GM18508 (cell line): Measurements from ENCODE around the gene DUSP28.
"Not testable (repeated sequence)": the region's sequence is repeated elsewhere in the genome, so short reads cannot be mapped to it uniquely, and the experiment has no call there.

Experiments
- ATAC-seq: cut with Tn5 transposase; IDR thresholded peaks from one replicate; pipeline ENCODE4 v1.9.1; 2021; ENCODE audit warnings: moderate number of reproducible peaks; ENCODE audit not compliant: insufficient read depth, unreplicated experiment

DUSP28 gene, protein sequence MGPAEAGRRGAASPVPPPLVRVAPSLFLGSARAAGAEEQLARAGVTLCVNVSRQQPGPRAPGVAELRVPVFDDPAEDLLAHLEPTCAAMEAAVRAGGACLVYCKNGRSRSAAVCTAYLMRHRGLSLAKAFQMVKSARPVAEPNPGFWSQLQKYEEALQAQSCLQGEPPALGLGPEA

DNA sequence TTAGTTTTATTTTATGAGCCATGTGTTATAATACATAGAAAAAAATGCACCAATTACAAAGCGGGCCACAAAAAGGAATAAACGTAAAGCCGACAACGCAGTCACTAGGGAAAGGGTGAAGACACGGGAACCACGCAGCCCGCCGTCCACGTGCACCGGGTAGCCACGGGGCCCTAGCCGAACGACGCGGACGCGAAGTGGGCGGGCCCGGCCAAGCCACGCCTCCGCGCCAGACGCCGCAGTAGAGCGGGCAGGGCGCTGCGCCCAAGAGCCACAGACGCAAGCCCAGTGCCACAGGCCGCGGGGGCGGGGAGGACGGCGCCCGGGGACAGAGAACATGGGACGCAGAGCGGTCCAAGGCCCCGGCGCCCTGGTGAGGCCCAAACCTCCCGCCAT, at the start of gene DUSP28:
Gene DUSP28, plus strand, starts transcription at position 274 of the 396 bp plus-strand sequence. CDS start 328 bp downstream, outside the sequence.
- no peak for ATAC-seq

DNA sequence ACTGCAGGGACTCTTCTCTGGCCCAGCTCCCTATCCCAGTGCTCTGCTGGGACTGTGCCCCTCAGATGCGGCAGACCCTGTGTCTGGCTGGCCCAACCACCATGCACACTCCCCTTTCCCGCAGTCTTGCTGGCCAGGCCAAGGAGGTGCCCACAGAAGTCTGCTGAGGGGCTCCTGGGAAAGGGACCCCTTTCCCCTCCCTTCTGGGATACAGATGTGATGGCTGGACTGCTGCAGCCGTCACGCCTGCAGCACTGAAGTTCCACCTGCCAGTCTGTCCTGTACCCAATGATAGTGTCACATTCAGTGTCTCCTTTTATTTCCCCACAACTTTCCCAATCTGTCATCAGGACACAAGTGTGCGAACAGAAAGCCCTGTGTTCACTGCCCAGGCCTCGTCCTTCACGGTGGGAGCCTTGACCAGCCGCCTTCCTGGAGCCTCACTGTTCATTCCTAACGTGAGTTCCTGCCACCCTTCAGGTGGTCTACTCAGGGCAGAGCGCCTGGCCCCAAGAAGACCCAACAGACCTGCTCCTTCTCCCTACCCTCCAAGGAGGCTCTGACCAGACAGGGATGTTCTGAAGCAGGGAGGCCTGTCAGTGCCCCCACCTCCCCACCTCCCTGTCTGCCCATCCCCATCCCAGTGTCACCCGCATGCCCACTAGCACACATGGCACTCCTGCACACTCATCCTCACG, 49.5 kb upstream of the DUSP28 start:
- ATAC-seq: no peak

GRCh38 chr2:240511351-240512108, 48.6 kb upstream of the DUSP28 start:
- no peak for ATAC-seq

- ATAC-seq: no peak
These were observed 48.1 kb upstream of the DUSP28 start for GRCh38 chr2:240512109-240512485.

DNA sequence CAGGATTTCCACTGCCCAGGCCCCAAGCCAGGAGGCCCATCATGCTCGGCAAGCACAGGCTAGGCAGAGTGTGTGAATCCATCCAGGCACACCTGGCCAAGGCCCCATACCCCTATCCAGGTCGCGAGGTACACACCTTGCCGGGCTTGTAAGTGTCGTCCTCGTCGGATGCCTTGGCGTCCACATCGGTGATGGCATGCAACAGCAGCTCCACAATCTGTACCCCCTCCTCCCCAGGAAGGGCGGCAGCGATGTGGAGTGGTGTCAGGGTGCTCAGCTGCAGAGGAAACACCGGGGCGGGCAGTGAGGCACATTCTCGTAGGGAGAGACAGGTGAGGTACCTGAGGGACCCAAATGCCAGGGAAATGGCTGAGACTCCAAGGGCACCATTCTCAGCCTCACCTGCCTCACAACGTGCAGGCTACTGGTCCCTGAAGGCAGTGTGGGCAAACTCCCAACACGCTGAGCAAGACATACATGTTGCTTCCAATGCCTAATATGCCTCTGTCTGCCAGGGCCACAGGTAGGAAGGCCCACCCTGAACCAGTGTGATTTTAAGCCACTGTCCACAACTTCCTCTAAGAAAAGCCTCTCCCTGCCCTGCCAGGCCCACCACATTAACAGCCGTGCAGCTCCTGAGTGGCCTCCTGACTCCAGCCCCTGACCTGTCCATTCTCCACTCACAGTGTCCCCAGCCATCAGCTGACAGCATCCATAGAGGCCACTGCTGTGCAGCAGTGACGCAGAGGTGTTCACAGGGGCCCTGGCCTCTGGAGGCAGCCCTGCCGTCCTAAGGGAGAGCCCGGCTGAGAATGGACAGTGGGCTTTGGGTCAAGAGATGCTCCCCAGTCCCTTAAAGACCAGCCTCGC, 47.3 kb upstream of the DUSP28 start:
- no peak for ATAC-seq

- ATAC-seq: peak; percentile 72
These were observed 46.4 kb upstream of the DUSP28 start for GRCh38 chr2:240513549-240514287.

- ATAC-seq: no peak
These were observed 45.5 kb upstream of the DUSP28 start for GRCh38 chr2:240514631-240515030.

- no peak for ATAC-seq
These were observed 42.8 kb upstream of the DUSP28 start for GRCh38 chr2:240517342-240517741.

DNA sequence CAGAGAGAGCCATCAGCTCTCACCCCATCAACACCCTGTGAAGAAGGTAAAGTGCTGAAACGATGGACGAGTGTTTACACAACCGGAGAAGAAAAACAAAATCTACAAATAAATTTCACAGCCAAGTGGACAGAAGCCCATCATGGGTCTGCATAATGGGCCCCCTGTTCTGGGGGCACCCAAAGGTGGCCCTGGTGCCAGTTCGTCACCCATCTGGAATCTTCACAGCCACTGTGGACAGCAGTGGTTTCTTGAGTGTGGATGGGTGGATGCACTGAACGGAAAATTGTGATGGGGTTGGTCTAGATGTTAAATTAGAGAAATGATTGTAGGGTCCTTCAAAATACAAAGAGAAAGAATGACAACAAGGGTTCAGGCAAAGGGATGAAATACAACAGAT, 41.2 kb upstream of the DUSP28 start:
- no peak for ATAC-seq

DNA sequence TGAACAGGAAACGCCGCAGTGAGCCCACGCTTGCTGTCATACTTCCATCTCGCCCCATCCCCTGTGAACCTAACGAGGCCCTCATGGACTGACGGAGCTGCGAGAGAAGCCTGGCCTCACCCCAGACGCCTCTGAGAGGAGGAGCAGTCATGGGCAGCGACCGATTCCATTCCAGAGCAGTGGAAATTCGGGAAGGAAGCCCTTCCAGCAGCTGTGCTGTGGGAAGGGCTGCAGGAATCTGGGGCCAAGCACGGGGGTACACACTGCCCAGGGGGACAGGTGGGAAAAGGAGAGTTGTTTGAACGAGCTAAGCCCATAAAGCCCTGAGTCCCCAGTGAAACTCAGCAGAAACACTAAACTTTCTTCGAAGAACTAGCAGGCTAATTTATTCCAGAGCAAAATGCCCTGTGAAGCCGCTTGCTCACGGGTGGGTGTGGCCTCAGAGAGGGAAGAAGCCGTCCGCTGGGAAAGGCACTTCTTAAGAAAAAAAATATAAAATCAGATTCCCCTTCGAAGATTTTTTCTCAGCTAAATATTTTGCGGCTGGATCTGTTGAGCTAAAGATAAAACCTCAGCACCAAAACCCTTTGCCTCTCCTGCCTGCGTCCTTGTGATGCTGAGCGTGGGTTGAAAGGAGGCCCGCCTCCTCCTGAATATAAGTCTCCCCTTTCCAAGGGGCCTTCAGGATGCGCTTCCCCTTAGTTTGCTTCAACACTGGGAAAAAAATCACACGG, 40.6 kb upstream of the DUSP28 start:
- no peak for ATAC-seq

DNA sequence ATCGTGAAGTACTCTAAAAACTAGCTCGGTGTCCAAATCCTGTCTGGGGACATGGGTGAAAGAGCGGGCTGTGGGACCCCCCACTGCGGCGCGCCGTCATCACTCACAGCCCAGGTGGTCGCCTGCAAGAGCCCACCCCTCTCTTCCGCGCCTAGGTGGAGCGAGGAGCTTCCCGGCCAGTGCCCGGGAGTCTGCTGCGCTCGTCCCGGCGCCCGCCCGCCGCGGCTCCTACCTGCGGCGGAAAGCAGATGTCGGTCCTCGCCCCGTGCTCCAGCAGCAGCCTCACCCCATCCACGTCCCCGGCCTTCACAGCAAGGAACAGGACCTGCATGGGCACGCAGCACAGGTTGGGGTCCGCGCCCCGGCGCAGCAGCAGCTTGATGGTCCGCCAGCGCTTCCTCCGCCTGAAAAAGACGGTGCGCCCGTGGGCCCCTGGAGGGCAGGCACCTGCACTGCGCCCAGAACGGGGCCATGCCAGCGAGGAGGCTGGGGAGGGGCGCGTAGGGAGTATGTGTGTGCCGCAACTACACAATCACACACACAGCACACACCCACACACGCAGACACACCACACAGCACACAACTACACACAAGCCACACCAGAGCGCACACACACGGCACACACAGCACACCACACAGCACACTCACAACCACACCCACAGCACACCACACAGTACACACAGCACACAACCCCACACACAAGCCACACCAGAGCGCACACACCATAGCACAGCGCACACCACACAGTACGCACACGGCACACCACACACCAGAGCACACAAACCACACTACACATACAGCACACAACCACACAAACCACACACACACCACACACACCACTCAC, 39.8 kb upstream of the DUSP28 start:
- ATAC-seq: no peak

- no peak for ATAC-seq
These were observed 39.2 kb upstream of the DUSP28 start for GRCh38 chr2:240520974-240521350.

DNA sequence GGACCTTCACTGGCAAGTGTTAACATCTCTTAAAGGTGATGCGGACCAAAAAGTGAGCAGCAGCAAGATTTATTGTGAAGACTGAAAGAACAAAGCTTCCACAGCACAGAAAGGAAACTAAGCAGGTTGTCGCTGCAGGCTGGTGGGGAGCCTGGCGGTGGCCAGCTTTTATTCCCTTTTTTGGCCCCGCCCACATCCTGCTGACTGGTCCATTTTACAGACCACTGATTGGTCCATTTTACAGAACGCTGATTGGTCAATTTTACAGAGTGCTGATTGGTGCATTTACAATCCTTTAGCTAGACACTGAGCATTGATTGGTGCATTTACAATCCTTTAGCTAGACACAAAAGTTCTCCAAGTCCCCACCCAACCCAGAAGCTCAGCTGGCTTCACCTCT, 38.3 kb upstream of the DUSP28 start:
- not testable (repeated sequence) for ATAC-seq

GRCh38 chr2:240522406-240522805, 37.8 kb upstream of the DUSP28 start:
- no peak for ATAC-seq

- ATAC-seq: no peak
These were observed 36.5 kb upstream of the DUSP28 start for GRCh38 chr2:240523451-240524281.

DNA sequence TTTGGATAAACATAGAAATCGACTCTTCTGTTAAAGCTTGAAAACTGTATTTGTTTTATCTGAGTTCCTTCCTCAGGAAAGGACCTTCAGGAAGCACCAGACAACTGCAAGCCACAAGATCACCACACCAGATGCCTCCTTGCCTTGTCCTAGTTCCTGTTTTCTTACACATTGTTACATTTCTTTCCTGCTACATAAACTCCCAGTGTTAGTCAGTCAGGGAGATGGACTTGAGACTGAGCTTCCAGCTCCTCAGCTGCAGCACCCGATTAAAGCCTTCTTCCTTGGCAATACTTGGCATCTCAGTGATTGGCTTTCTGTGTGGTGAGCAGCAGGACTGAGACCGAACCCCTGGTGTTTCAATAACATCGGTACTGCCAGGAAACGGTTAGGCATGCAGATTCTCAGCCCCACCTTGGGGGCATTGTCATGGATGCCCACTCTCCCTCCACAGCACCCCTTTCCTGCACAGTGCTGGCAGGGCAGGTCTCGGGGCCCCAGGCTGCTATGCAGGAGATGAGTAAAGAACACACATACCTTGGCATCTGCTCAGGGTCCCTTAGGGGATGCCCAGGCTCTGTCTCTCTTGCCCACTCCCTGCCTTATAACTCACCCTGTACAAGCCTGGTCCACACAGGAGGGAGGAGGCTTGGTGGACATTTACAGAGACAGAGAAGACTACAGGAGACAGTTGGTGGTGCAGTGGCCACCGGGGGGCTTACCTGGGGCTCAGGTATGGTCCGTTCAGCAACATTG, 35.0 kb upstream of the DUSP28 start:
- ATAC-seq: no peak

DNA sequence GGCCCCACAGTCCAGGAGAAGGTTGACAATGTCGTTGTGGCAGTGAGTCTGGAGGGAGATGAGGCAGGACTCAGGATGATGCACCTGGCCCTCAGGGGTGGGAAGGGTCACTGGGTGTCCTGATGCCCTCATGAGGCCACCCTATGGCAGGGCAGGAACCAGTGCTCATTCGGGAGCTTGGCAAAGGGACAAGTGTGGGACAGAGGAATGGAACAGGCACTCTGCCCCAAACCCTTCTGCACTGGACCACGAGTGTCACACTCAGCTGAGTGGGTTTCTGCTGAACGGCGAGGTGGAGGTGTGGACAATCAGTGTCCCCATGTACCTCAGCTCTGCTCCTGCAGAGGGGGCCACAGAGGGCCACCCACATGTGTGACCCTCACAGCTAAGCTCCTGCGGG, 34.4 kb upstream of the DUSP28 start:
- no peak for ATAC-seq
